Activated CD4-positive, alpha-beta T cell treated with anti-CD3 and anti-CD28 coated beads, Interleukin-2, amount 50 U/mL, for 4 hours (primary cell): ENCODE measurements around the gene LHX4.

Experiments
- DNase-seq, 2 experiments: peaks; one replicate each; pipeline ENCODE4 v3.0.0-alpha.2; 2020

Gene LHX4

DNA sequence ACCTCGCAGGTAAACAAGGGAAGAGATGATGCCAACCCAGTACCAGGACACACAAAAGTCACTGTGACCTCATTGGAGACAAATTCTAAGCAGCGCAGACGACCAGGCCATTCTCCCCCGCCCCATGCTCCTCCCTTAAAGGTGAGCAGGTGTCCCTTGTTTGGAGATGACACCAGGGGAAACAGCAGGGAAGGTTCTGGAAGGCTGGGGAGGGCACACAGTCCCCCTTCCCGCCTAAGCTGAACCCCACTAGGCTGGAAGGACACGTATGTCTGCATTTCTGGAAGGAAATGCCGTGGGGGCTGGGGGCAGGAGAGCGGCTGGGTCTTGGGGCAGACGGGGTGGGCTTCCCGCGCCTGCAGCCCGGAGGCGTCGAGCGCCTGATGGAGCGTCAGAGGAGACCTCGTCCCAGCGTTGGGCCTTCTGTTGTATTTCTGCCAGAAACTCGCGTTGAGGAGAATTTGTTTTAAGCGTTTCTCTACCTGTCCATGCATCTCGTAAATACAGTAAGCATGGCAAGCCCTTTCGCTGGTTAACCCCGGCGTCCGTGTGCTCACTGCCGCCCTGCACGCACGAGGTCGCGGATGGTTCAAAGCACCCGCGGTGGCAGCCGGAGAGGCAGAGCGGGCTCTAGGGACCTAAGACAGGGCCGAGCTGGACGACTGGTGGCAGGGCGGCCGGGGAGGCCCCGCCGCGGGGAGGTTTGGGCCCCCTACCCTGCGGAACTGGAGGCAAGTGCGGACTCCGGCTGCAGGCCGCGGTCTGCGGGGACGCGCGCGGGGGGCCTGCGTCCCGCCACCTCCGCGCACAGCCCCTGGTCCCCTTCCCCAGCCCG is 1.2 kb upstream of the LHX4 start:
- DNase-seq: no peak

DNA sequence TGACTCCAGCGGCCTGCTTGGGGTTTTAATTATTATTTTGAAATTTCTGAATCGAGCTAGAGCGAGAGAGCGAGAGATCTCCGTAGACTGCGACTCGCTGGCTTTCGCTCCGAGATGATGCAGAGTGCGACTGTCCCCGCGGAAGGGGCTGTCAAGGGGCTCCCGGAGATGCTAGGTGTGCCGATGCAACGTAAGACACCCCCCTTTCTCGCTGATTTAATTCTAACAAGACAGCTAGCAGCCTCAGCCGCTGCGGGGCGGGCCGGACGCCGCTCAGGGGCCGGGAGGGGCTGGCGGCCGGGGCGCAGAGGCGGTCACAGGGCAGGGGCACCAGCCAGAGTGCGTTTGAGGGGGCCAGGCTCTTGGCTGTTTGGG is 339 bp downstream of the LHX4 start:
- DNase-seq: no peak

DNA sequence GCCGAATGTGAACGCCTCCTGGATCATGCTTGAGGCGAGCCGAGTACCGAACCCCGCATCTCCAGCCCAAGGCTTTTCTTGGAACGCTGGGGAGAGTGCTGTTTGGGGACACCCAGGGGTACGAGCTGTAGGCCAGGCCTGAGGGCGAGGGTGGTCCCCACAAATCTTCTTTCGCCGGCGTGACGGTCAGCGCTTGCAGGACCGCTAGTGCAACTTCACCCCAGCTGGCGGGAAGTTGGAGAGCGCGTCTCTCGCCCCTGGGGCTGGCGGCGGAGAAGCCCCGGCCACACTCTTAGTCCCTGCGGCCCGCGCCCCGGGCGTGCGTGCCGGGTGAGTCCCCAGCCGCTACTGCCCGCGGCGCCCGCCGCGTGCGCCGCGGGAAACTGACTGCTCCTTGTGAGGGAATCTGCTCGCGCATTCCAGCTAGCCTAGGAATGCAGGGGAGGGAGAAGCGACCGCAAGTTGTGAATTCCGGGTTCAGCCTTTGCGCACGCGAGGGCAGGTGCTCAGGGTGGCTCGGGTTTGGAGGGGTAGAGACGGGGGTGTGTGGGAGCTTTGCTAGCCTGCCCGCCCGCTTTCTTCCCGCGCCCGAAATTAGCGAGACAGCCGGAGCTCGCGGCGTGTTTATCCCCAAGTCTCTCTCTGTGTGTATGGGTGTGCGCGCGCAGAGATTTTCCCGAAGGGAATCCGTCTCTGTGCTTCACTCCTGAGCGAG is 884 bp downstream of the LHX4 start:
- no peak for DNase-seq

- no peak for DNase-seq
These were observed 1.4 kb downstream of the LHX4 start for GRCh38 chr1:180231506-180231921.

DNA sequence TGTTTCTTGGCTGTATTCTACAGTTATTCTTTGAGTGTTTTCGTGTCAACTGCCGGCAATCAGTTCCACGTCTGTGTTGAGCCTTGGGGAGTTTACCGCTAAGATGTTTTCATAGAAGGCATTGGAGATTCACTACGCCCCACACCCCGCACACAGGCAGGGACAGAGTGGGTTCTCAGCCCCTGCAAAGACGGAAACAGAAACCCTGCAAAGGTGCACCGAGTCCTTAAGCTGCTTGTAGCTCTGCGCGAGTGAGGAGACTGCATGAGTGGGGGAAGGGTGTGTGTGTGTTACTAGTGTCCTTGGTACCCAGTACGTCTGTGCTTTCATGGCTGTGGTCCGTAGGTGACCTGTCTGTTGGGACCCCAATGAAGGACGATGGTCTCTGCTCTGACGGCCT is 1.9 kb downstream of the LHX4 start:
- DNase-seq: no peak

GRCh38 chr1:180232521-180233043 is 2.5 kb downstream of the LHX4 start:
- no peak for DNase-seq

- DNase-seq: no peak
These were observed 3.3 kb downstream of the LHX4 start for GRCh38 chr1:180233191-180234011.

- no peak for DNase-seq
These were observed 4.5 kb downstream of the LHX4 start for GRCh38 chr1:180234369-180235076.

- DNase-seq: no peak
These were observed 5.0 kb downstream of the LHX4 start for GRCh38 chr1:180235077-180235501.

DNA sequence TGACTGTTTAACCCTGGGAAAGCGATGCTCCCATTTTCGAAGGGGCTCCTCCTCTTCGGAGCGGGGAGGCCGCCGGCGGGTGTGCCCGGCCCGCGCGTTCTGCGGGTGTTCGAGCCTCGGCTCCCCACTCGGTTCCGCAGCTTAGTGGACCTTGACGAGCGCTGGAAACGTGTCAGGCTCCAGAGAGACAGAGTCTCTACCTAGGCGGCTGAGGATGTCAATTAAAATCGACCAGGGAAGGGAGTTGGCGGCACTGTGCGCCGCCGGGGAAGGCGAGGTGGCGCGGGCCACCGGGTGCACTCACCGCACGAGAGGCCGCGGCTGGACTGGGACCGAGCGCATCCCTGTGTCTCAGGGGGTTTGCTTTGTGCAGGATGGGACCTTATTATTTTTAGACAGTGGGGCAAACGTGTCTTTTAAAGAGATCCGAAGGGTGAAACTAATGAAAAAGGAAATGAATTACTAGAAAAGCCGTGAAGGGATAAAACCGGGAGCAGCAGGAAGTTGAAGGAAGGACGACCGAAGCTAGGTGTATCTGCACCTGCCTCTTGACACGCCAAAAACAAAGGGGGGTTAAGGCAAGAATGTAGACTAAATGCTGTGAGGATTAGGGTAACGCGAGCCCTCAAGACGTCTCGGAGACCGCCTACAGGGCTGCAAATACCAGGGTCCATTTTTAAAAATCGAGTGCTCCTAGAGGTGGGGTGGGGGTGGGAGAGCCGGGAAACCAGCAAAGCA is 5.6 kb downstream of the LHX4 start:
- no peak for DNase-seq

DNA sequence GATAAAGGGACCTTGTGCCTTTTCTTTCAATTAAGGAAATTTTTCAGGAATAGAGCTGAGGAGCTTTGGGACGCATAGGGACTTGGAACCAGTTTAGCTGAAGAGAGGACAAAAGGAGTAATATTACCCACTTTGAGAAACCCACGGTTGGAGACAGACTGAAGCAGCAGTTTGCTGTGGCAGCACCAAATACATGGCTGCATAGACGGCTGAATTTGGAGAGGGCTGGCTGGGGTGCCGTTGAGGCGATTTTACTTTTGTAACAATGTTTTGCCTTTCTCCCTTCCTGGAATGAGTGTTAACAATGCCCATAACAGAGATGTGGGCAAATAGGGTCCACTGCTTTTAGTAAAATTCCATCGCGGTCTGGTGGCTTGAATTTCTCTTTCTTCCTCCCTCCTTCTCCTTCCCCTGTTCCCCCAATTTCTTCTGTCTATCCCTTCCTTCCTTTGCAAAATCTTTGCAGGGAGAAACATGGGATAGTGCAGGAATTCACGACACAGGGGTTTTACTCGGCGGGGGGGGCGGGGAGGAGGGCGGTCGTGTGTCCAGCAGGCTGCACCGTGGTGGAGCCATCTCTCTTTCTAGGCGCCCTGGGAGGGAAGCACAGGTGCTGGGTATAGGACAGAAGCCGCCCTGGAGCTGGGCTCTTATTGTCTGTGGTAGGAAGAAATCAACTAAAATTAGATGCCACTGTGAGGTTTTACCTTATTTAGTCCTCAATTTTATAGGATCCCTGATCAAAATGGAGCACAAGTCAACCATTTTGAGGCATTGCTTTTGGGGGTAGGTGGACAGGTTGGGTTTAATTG is 6.8 kb downstream of the LHX4 start:
- DNase-seq: no peak

DNA sequence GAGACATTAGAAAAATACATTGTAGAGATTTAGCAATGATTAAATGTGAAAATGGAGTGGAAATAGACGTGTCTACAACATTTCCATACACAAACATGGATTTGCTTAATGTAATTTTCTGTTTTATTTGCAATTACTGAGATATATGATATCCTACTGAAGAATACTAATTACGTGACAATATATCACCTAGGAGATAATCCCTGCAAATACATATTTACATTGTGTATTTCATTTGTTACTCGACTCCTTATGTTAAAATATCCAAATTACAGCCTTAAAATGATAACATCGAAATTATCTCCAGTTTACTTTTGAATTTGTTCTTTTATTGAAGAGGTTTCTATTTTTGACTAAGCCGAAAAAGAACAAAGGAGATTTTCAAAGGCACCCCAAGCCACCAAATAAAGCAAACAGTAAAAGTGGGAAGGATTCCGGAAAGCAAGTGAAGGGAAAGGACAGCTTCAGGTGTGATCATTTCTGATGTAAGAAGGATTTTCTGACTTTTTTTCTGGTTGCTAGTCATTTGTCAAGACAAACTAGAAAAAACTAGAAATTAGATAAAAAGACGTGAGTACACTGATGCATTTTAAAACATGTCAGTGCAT is 7.9 kb downstream of the LHX4 start:
- no peak for DNase-seq

DNA sequence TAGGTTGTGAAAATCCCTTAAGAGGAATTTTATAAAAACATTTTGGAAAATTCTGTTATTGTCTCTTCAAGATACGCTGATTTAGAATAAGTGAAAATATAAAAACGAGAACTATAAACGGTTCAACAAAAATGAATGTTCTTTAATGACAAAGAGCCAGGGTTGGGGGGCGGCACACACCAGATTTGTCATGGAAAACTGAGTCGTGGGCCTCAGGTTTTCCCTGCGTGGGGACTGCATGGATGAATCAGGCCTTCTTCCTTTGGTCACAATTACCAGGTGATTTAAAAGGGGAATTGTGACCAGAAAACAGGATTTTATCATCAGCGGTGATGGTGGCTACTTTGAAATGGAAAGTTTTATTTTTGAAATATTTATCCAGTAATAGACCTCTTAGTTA is 8.6 kb downstream of the LHX4 start:
- DNase-seq: no peak

GRCh38 chr1:180239145-180240096 is 9.4 kb downstream of the LHX4 start:
- no peak for DNase-seq

DNA sequence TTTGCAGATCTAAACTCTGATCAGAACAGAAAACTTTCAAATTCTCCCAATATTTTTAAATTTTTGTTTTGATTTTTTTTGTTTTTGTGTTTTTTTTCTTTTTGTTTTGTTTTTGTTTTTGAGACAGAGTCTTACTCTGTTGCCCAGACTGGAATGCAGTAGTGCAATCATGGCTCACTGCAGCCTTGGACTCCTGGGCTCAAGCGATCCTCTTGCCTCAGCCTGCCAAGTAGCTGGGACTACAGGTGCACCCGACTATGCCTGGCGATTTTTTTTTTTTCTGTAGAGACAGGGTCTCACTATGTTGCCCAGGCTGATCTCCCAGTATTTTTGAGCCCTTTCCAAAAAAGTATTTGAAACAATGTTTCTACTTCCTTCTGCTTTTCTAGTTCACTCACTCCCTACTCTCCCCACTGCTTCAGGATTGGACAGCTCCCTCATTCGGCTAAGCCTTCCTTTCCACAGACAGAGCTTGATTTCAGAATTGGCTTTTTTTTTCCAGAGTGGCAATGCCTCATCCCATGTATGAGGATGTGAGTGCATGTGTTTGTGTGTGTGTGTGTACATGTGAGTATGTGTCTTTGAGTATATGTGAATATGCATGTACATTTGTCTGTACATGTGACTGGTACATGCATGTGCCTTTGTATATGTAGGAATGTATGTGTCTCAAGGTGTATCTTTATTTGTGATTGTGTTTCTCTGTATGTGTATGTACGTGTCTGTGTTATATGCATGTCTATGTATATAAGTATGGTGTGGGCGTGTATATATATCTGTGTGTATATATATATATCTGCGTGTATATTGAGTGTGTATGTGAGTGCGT is 11.9 kb downstream of the LHX4 start:
- no peak for DNase-seq

GRCh38 chr1:180243517-180244221 is 13.6 kb downstream of the LHX4 start:
- DNase-seq: no peak

- no peak for DNase-seq
These were observed 14.8 kb downstream of the LHX4 start for GRCh38 chr1:180244840-180245239.

DNA sequence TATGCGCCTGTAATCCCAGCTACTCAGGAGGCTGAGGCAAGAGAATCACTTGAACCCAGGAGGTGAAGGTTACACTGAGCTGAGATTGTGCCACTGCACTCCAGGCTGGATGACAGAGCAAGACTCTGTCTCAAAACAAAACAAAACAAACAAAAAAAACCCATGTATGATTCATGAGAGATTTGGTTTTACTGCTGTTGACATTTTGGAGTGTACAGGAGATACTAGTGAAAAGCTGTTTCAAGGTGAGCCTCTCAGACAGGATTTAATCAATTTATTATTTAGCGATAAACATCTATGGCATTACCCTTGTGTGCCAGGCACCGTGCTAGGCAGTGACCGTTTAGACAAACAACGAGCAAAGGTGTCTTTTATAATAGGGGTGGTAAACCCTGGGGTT is 16.5 kb downstream of the LHX4 start:
- DNase-seq: no peak
